Lung (tissue), 12 donors: Measurements from ENCODE around the gene ACAP1. TPM values are rescaled to one million over a fixed set of nuclear protein-coding genes. Genes with fewer than 3 reads are reported as not detected.

ENCODE experiments used
- ATAC-seq: fragments of 200-7000 bp; cut with Tn5 transposase; one replicate; pipeline ENCODE4 v1.9.1; 2020; ENCODE audit warnings: moderate number of reproducible peaks; ENCODE audit not compliant: insufficient read depth, low FRiP score
- DNase-seq, 3 donors: peaks; one replicate each; pipeline ENCODE4 v3.0.0-alpha.2; 2013 to 2017
- H3K27ac ChIP-seq, 2 donors: one replicate each; pipeline ENCODE4 v1.5.1; 2013; ENCODE audit warnings: mild to moderate bottlenecking in 2 of 2, moderate library complexity in 2 of 2, control low read depth in 1 of 2, inconsistent platforms in 1 of 2, low read depth in 1 of 2, low read length in 1 of 2
- H3K27me3 ChIP-seq, 3 donors: one replicate each; pipeline ENCODE4 v1.5.1; 2013; ENCODE audit warnings: low read length in 2 of 3; ENCODE audit not compliant: control insufficient read depth in 3 of 3, insufficient read depth in 3 of 3
- H3K36me3 ChIP-seq, 4 donors: one replicate each; pipeline ENCODE4 v1.5.1; 2013; ENCODE audit warnings: low read length in 4 of 4, mild to moderate bottlenecking in 1 of 4, moderate library complexity in 1 of 4; ENCODE audit not compliant: control insufficient read depth in 4 of 4, insufficient read depth in 4 of 4
- H3K4me1 ChIP-seq, 5 donors: one replicate each; pipeline ENCODE4 v1.5.1; 2013; ENCODE audit warnings: low read length in 5 of 5, mild to moderate bottlenecking in 2 of 5, moderate library complexity in 1 of 5; ENCODE audit not compliant: control insufficient read depth in 5 of 5, insufficient read depth in 5 of 5
- H3K4me3 ChIP-seq: one replicate; pipeline ENCODE4 v1.5.1; 2013; ENCODE audit warnings: mild to moderate bottlenecking, control low read depth, moderate library complexity
- H3K9ac ChIP-seq, 2 donors: one replicate each; pipeline ENCODE4 v1.5.1; 2013; ENCODE audit warnings: low read length in 2 of 2, control low read depth in 1 of 2; ENCODE audit not compliant: insufficient read depth in 1 of 2
- H3K9me3 ChIP-seq, 4 donors: one replicate each; pipeline ENCODE4 v1.5.1; 2013; ENCODE audit warnings: low read length in 3 of 4, mild to moderate bottlenecking in 1 of 4, moderate library complexity in 1 of 4; ENCODE audit not compliant: control insufficient read depth in 4 of 4, insufficient read depth in 3 of 4
- WGBS, 2 donors: extraction: QIAGEN DNeasy Blood & Tissue Kit; methylation state at CpG; one replicate each; pipeline ENCODE4 v1.1.7; 2013; 5-methylcytosine and 5-hydroxymethylcytosine counted together
- polyA plus RNA-seq, 2 donors: library from polyadenylated mRNA; stranded (reverse); fragments of 200-250 nt; gene quantifications; one replicate each; pipeline ENCODE4 v1.2.1, GENCODE V29; 2013
- total RNA-seq, 2 donors: library from RNA; depleted of rRNA in 1 of 2; stranded (reverse); fragments of >200 nt in 1 of 2; gene quantifications; one replicate each; pipeline ENCODE4 v1.2.1, GENCODE V29; 2014 to 2021
- TF ChIP-seq, protein P1 (sequence below): IDR thresholded peaks from 2 replicates; pipeline ENCODE4 v1.5.1; 2012; ENCODE audit warnings: mild to moderate bottlenecking; ENCODE audit errors: control extremely low read depth, extremely low read depth
- donor health status: control.
- donor health status: control.
- donor health status: Bipolar disorder and iron deficiency.
- donor health status: healthy.
- donor health status: DM: yes; HTN: yes; CAD: no.

The ACAP1 gene
- total and polyA plus RNA-seq, 4 donors: 9.2 to 39.4 (median 22.1) TPM

DNA sequence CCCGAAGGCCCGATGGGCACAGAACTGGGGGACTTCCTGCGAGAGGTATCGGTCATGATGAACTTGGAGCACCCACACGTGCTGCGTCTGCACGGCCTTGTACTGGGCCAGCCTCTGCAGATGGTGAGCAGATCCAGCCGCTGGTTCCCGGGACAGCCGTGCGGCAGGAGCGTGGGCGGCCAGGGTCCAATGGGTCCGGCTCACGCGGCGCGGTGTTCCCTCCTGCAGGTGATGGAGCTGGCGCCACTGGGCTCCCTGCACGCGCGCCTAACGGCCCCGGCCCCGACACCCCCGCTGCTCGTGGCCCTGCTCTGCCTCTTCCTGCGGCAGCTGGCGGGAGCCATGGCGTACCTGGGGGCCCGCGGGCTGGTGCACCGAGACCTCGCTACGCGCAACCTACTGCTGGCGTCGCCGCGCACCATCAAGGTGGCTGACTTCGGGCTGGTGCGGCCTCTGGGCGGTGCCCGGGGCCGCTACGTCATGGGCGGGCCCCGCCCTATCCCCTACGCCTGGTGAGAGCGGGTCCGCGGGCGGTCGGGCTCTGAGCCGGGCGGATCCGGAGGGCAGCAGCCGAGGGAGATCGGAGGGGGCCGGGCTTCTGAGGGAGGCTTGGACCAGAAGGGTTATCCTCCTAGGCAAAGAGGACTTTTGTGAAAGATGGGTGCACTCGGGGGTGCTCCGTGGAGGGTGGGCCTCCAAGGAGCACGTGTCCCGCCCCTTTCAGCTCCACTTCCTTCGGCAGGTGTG lies 47.6 kb downstream of the ACAP1 start:
- Histone ChIP-seq H3K9ac (no peak overlapping the region), H3K4me1 (peaks cover 0 to 30% (median 15%) of the 10 kb centered on the region in 5 donors), H3K36me3 (peaks cover 0 to 13% (median 3%) of the 10 kb centered on the region in 4 donors), H3K9me3 (no peaks in the 10 kb centered on the region), H3K27me3 (peaks cover 0 to 9% (median 0%) of the 10 kb centered on the region in 3 donors), H3K27ac (no peak overlapping the region), H3K4me3 (peak overlapping the region; percentile 11)
- DNase-seq (peak; percentile 57 to 71 (median 69)), ATAC-seq (no peak)
- 11 to 28% methylated on average over 63 to 65 of the region's 65 CpGs for WGBS, 2 donors
- TF ChIP-seq, protein P1, sequence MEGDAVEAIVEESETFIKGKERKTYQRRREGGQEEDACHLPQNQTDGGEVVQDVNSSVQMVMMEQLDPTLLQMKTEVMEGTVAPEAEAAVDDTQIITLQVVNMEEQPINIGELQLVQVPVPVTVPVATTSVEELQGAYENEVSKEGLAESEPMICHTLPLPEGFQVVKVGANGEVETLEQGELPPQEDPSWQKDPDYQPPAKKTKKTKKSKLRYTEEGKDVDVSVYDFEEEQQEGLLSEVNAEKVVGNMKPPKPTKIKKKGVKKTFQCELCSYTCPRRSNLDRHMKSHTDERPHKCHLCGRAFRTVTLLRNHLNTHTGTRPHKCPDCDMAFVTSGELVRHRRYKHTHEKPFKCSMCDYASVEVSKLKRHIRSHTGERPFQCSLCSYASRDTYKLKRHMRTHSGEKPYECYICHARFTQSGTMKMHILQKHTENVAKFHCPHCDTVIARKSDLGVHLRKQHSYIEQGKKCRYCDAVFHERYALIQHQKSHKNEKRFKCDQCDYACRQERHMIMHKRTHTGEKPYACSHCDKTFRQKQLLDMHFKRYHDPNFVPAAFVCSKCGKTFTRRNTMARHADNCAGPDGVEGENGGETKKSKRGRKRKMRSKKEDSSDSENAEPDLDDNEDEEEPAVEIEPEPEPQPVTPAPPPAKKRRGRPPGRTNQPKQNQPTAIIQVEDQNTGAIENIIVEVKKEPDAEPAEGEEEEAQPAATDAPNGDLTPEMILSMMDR: no peak

DNA sequence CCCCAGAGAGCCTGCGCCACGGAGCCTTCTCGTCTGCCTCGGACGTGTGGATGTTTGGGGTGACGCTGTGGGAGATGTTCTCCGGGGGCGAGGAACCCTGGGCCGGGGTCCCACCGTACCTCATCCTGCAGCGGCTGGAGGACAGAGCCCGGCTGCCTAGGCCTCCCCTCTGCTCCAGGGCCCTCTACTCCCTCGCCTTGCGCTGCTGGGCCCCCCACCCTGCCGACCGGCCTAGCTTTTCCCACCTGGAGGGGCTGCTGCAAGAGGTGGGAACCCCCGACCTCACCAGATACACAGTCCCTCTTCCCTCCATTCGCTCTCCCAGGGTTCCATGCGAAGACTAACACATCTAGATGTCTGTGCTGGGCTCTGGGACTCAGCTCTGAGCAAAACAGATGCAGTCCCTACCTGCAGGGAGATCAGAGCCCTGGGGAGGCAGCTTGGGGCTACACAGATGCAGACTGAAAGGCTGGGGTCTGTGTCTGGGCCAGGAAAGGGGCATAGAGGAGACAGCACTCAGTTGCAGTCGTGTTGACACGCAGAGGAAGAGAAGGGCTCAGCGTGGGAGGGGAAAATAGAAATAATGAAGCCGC lies 48.3 kb downstream of the ACAP1 start:
- no peak overlapping the region for H3K9ac ChIP-seq

DNA sequence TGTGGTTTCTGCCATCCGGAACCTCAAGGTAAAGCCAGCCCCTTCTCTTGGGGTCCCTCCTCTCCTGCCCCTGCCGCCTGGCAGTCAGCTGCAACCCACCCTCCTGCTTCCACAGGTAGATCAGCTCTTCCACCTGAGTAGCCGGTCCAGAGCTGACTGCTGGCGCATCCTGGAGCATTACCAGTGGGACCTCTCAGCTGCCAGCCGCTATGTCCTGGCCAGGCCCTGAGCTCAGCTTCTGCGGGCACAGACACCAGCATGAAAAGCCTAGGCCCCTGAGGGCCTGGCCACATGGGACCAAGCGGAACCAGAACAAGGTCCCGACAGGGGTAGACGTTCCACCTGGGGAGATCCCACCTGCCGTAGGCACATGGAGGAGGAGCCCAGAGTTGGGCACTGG lies 52.5 kb downstream of the ACAP1 start:
- WGBS, 2 donors: 96% methylated on average over 9 to 10 of the region's 10 CpGs
- no peak overlapping the region for H3K4me3 ChIP-seq
- H3K36me3 ChIP-seq: peaks cover 0 to 37% (median 19%) of the 10 kb centered on the region in 4 donors
- no peak overlapping the region for H3K9ac ChIP-seq
- no peaks in the 10 kb centered on the region for H3K27me3 ChIP-seq
- ATAC-seq: no peak
- H3K9me3 ChIP-seq: peaks cover 0 to 4% (median 0%) of the 10 kb centered on the region in 4 donors
- TF ChIP-seq, protein P1: no peak
- H3K4me1 ChIP-seq: peaks cover 0 to 16% (median 4%) of the 10 kb centered on the region in 5 donors
- no peak for DNase-seq
- H3K27ac ChIP-seq: no peak overlapping the region

More for the DNA sequence above, 48.3 kb downstream of the ACAP1 start:
- 51 to 55% methylated on average over 23 of the region's 23 CpGs for WGBS, 2 donors
- peaks cover 0 to 30% (median 15%) of the 10 kb centered on the region in 5 donors for H3K4me1 ChIP-seq
- H3K4me3 ChIP-seq: no peak overlapping the region
- H3K27me3 ChIP-seq: peaks cover 0 to 9% (median 0%) of the 10 kb centered on the region in 3 donors
- DNase-seq (no peak), ATAC-seq (no peak)
- H3K36me3 ChIP-seq: peaks cover 0 to 18% (median 7%) of the 10 kb centered on the region in 4 donors
- no peaks in the 10 kb centered on the region for H3K9me3 ChIP-seq
- H3K27ac ChIP-seq: peak overlapping the region in 1 of 2 donors; percentile 35
- TF ChIP-seq, protein P1: no peak
